Endothelial cell of umbilical vein (primary cell): ENCODE data around the gene GRID1. TPM values are rescaled to one million over a fixed set of nuclear protein-coding genes. Genes with fewer than 3 reads are reported as not detected.

Experiments
- BruUV-seq: library from RNA; stranded (reverse); fragments of 400-500 nt; replicated peaks from 2 replicates; lab custom pipeline; 2021; lab: Mats Ljungman, UMichigan
- CTCF ChIA-PET: fragments of 300-600, 350-600 bp; sonication (Branson Sonifier 250); formaldehyde crosslinking; loops from one replicate; lab custom pipeline; 2021; ENCODE audit warnings: antibody characterized with exemption, inconsistent platforms; lab: Charles Lee
- POLR2A ChIA-PET: fragments of 300-600, 350-600 bp; sonication (Branson Sonifier 250); formaldehyde crosslinking; loops from one replicate; lab custom pipeline; 2021; ENCODE audit warnings: antibody characterized with exemption, inconsistent platforms; lab: Charles Lee
- DNase-seq: peaks from one replicate; pipeline ENCODE4 v3.0.0-alpha.2; 2011; ENCODE audit warnings: low read depth, low spot score
- FAIRE-seq: peaks from 2 replicates; lab custom pipeline; 2011; peaks lifted over from hg19 to GRCh38; lab: Jason Lieb, UNC
- H2AFZ ChIP-seq: 2 replicates; pipeline ENCODE4 v1.6.0; 2012; ENCODE audit warnings: low read depth, low read length, control low read depth, inconsistent platforms
- H3K27ac ChIP-seq: 2 replicates; pipeline ENCODE4 v1.5.1; 2011; ENCODE audit warnings: low read depth, mild to moderate bottlenecking, control low read depth, low read length, moderate library complexity; ENCODE audit not compliant: insufficient read depth
- H3K27me3 ChIP-seq, 2 experiments: 2 replicates each; pipeline versions ENCODE4 v1.6.0 to v1.6.1; 2011; ENCODE audit warnings: low read length in 2 of 2, mixed read lengths in 1 of 2; ENCODE audit not compliant: control insufficient read depth in 2 of 2, insufficient read depth in 2 of 2
- H3K36me3 ChIP-seq, 2 experiments: 2 replicates in 1 of 2; 3 replicates in 1 of 2; pipeline ENCODE4 v1.5.1; 2011; ENCODE audit warnings: low read length in 2 of 2, mild to moderate bottlenecking in 1 of 2, moderate library complexity in 1 of 2; ENCODE audit not compliant: control insufficient read depth in 2 of 2, insufficient read depth in 2 of 2; ENCODE audit errors: extremely low read depth in 1 of 2
- H3K4me1 ChIP-seq: 3 replicates; pipeline ENCODE4 v1.5.1; 2011; ENCODE audit warnings: mild to moderate bottlenecking, low read length; ENCODE audit not compliant: control insufficient read depth, insufficient read depth; ENCODE audit errors: extremely low read depth
- H3K4me2 ChIP-seq: 2 replicates; pipeline ENCODE4 v1.6.1; 2011; ENCODE audit warnings: low read length, control low read depth, mixed read lengths; ENCODE audit not compliant: insufficient read depth
- H3K4me3 ChIP-seq, 3 experiments: fragments of 200-600 bp in 1 of 3; sonication (generic), shearing (Covaris generic) in 1 of 3; replicated peaks in 1 of 3; 2 replicates each; pipeline ENCODE4 v1.5.1; 2011 to 2016; ENCODE audit warnings: control low read depth in 3 of 3, low read length in 3 of 3, mild to moderate bottlenecking in 2 of 3, inconsistent platforms in 1 of 3, low read depth in 1 of 3, moderate library complexity in 1 of 3; ENCODE audit not compliant: insufficient read depth in 1 of 3
- H3K79me2 ChIP-seq: 2 replicates; pipeline ENCODE4 v1.6.0; 2012; ENCODE audit warnings: low read length, inconsistent platforms; ENCODE audit not compliant: control insufficient read depth, insufficient read depth
- H3K9ac ChIP-seq: replicated peaks from 2 replicates; pipeline ENCODE3; 2011; ENCODE audit warnings: low read length, control low read depth; ENCODE audit not compliant: insufficient read depth; ENCODE audit errors: extremely low read depth
- H3K9me1 ChIP-seq: replicated peaks from 3 replicates; pipeline ENCODE4 v1.6.0; 2011; ENCODE audit warnings: mild to moderate bottlenecking, low read length; ENCODE audit not compliant: control insufficient read depth, insufficient read depth; ENCODE audit errors: extremely low read depth
- H3K9me3 ChIP-seq: replicated peaks from 2 replicates; pipeline ENCODE4 v1.5.1; 2012; ENCODE audit warnings: low read length, inconsistent platforms; ENCODE audit not compliant: control insufficient read depth, insufficient read depth
- H4K20me1 ChIP-seq: replicated peaks from 2 replicates; pipeline ENCODE3; 2011; ENCODE audit warnings: mild to moderate bottlenecking, low read length; ENCODE audit not compliant: control insufficient read depth, insufficient read depth; ENCODE audit errors: extremely low read depth
- CTCF ChIP-seq, 2 donors: IDR thresholded peaks; 1 replicate in 1 of 2; 2 replicates in 1 of 2; pipeline ENCODE4 v1.5.1; 2011; ENCODE audit warnings: low read length in 2 of 2, mild to moderate bottlenecking in 2 of 2, moderate library complexity in 2 of 2, control low read depth in 1 of 2, inconsistent platforms in 1 of 2, low read depth in 1 of 2; ENCODE audit not compliant: insufficient read depth in 1 of 2; ENCODE audit errors: extremely low read depth in 1 of 2
- EZH2 ChIP-seq: IDR thresholded peaks from 2 replicates; pipeline ENCODE4 v1.6.1; 2012; ENCODE audit warnings: borderline replicate concordance, low read depth, mild to moderate bottlenecking, moderate library complexity, low read length, inconsistent platforms; ENCODE audit not compliant: severe bottlenecking
- FOS ChIP-seq: IDR thresholded peaks from 2 replicates; pipeline ENCODE4 v1.6.1; 2011; ENCODE audit warnings: mild to moderate bottlenecking, low read length, moderate library complexity, borderline replicate concordance; ENCODE audit not compliant: insufficient read depth
- GATA2 ChIP-seq: IDR thresholded peaks from 2 replicates; pipeline ENCODE4 v1.7.0; 2011; ENCODE audit warnings: low read depth, mild to moderate bottlenecking, moderate library complexity, mixed read lengths, low read length; ENCODE audit not compliant: insufficient read length, insufficient read depth
- JUN ChIP-seq: IDR thresholded peaks from 2 replicates; pipeline ENCODE4 v1.6.1; 2011; ENCODE audit warnings: borderline replicate concordance, low read depth; ENCODE audit not compliant: insufficient read length, insufficient read depth
- MYC ChIP-seq: IDR thresholded peaks from one replicate; pipeline ENCODE4 v1.6.1; 2011; ENCODE audit warnings: mild to moderate bottlenecking, low read depth, low read length
- POLR2A ChIP-seq: IDR thresholded peaks from 2 replicates; pipeline ENCODE4 v1.6.1; 2012; ENCODE audit warnings: low read depth, mild to moderate bottlenecking, control low read depth, low read length
- POLR2AphosphoS5 ChIP-seq: IDR thresholded peaks from 2 replicates; pipeline ENCODE4 v1.6.1; 2012; ENCODE audit warnings: low read depth, mild to moderate bottlenecking, control low read depth, low read length, moderate library complexity; ENCODE audit not compliant: insufficient read depth
- dilution Hi-C: fragments of 300-500 bp; cut with MboI; formaldehyde crosslinking; loops from one replicate; pipeline ENCODE4 v1.15.0; 2019; ENCODE audit warnings: low sequenced_read_pairs; ENCODE audit not compliant: extremely low pct_ligation_motif_present
- intact Hi-C: fragments of 100-400 bp; cut with micrococcal nuclease; formaldehyde crosslinking; loops from one replicate; pipeline ENCODE4 v1.10.0; 2022
- polyA plus RNA-seq, 4 experiments: library from polyadenylated mRNA; depleted of rRNA in 3 of 4; stranded (reverse) in 3 of 4; unstranded in 1 of 4; fragments of >200 nt; gene quantifications; 2 replicates each; pipeline versions ENCODE4 v1.2.1 to v1.2.3, GENCODE V29; 2011 to 2012; ENCODE audit warnings: missing spikeins in 1 of 4
- total RNA-seq: library from RNA; stranded (reverse); gene quantifications from 2 replicates; pipeline ENCODE4 v1.2.3, GENCODE V29; 2021
- TF ChIP-seq, protein P1 (sequence below): IDR thresholded peaks from 2 replicates; pipeline ENCODE4 v1.6.1; 2011; ENCODE audit not compliant: insufficient read depth, insufficient read length

GRID1 gene
- total and polyA plus RNA-seq, 2 donors (not counting 3 experiments of a cell fraction or from before 2014, with no cell fraction given): not detected

DNA sequence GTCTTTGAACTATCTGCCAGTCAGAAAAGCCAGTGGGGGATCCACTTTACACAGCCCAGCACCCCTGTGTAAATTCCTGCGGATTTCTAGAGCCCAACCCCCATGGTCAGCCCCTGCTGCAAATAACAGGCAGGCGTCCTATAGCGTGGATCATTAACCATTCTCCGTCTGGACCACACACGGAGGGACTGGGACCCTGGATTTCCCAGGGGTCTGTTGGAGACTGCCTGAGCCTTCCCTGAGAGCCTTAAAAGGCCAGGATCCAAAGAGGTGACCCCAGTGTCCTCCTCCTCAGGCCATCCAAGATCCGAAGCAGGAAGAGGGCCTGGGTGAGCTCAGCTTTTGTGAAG, 11.2 kb upstream of the GRID1 start:
- POLR2A ChIA-PET: no interaction called here
- dilution Hi-C loops: no loop called here

More for the DNA sequence above, 11.2 kb upstream of the GRID1 start:
- Histone ChIP-seq H3K79me2 (no peaks in the 10 kb centered on the region), H3K4me2 (no peak overlapping the region), H3K9me1 (no peaks in the 10 kb centered on the region), H3K36me3 (no peaks in the 10 kb centered on the region), H3K27me3 (peaks cover 8 to 9% of the 10 kb centered on the region in 2 experiments), H4K20me1 (no peaks in the 10 kb centered on the region), H3K4me3 (no peak overlapping the region), H3K4me1 (no peaks in the 10 kb centered on the region), H3K9me3 (no peaks in the 10 kb centered on the region), H3K9ac (no peak overlapping the region), H2AFZ (no peak overlapping the region), H3K27ac (no peak overlapping the region)
- CTCF ChIA-PET: interaction anchor here (1.7 to 2.7 kb wide), 2 partner anchors 12 to 1838 kb away, joined by 5 to 21 read pairs; no protein-coding TSS in a partner anchor
- no TSS peak for BruUV-seq
- DNase-seq: no peak
- no peak for FAIRE-seq
- intact Hi-C loops: loop anchor here (1.0 to 5.0 kb wide), 4 partner anchors 115 to 1837 kb away; no protein-coding TSS in a partner anchor
- TF ChIP-seq EZH2 (no peak), CTCF (IDR thresholded peaks at IDR 0.05; ENCODE audit: extremely low read depth in 1 of 2, insufficient read depth in 1 of 2, low read depth in 1 of 2, low read length in 2 of 2) (no peak), FOS (no peak), JUN (no peak), GATA2 (no peak), POLR2AphosphoS5 (no peak), MYC (no peak), POLR2A (no peak)
- TF ChIP-seq, protein P1, sequence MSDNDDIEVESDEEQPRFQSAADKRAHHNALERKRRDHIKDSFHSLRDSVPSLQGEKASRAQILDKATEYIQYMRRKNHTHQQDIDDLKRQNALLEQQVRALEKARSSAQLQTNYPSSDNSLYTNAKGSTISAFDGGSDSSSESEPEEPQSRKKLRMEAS: no peak
